GM21360 (cell line): ENCODE measurements around the gene UPK1B.
"Not testable (repeated sequence)": the region's sequence is repeated elsewhere in the genome, so short reads cannot be mapped to it uniquely, and the experiment has no call there.

Experiments
- ATAC-seq: cut with Tn5 transposase; IDR thresholded peaks from one replicate; pipeline ENCODE4 v1.9.1; 2021; ENCODE audit warnings: mild to moderate bottlenecking, moderate library complexity; ENCODE audit not compliant: unreplicated experiment

The UPK1B gene

DNA sequence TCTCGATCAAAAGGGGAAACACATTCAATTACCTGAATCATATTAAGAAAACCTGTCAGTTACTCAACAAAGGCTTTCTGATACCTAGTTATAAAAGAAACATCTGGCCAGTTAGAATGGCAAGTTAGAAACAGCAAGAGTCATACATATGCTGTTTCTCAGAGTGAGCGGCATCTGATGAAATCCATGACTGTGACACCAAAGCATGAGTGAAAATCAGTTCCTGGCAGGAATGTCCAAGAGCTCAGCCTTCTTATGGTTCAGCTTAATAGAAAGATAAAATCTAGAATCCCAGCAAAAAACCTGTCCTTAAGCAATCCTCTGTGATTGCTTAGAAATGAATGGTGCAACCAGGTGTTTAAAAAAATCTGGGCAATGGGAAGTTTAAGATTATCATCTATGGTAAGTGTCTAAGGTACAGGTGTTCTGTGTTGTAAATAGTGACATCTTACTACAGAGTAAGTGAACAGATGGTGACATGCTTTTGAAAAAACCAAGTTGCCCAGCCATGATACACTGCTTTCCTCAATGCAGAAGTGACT is 48.5 kb downstream of the UPK1B start:
- no peak for ATAC-seq

DNA sequence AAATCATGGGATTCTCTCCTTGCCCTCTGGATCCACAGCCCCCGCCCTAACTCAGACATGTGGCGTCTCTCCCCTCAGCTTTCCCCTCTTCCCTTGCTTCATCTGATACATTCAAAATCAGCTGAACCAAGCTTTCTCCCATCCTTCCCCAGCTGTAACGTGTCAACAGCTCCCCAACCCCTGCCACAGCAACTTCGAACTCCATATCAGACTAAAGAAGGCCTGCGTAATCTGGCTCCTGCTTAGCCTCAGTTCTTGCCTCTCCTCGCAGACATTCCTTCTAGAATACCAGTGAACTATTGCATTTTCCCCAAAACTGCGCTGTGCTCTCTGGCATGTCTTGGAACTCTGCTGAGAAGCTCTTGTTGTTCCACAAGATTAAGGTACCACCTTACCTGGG is 49.0 kb downstream of the UPK1B start:
- ATAC-seq: no peak

DNA sequence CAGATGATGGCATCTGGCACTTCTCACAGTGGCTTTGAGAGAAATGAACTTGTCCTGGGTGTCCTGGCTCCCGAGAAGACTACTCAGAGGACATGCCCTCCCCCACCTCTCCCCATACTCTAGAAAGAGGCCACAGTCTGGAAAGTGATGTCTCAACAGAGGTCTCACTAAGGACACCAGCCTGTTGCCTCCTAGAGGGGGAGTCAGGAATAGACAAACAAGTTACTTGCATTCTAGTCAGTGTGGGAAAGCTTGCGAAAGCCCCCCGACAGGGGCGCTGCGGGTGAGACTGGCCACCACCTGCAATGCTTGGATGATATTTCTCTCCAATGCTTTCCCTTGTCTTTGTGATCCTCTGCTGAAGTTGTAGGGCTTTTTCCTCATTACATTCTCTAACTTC is 50.1 kb downstream of the UPK1B start:
- ATAC-seq: no peak

DNA sequence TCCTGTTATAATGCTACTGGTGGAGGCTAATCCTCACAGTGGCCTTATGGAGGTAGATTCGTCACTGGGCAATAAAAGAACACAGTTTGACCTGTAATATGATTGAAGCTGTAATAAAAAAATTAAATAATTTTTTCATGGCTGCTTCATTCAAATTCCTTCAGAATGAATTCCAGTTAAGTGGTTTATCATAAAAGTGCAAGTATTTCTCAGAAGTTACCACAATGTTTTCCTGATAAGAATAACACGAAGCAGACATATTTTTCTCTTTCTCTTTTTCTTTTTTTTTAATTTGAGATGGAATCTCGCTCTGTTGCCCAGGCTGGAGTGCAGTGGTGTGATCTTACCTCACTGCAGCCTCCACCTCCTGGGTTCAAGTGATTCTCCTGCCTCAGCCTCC is 51.7 kb downstream of the UPK1B start:
- no peak for ATAC-seq

DNA sequence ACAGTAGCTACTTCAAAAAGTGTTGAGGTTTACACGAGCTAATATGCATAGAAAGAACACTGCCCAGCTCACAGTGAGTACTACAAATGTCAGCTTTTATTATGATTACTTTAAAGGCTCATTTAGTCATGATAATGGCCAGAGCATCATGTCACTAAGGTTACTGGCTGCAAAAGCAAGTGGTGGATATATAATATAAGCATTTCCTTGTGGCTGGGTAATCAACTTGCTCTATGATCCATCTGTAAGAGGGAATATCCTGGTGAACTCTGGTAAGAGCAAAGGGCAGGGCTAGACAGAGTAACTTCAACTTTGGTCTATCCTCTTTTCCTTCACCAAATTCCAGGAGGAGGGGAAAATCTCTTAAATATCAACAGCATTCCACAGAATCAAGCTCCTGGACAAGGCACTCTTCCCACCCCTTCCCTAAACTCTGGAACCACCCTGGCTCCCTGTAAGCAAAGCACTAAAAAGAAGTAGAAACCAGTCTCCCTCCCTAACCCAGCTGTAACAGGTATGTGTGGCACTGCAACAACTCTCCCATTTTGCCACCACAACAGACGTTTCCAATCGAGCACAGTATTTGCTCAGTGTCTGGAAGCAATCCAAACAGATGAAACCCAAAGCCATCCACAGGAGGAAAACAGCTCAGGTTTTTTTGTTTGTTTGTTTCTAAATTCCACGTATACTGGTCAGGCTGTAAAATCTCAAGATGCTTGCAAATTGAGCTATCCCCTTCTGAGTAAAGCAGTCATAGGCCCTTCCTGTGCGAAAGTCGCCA is 53.9 kb downstream of the UPK1B start:
- no peak for ATAC-seq

DNA sequence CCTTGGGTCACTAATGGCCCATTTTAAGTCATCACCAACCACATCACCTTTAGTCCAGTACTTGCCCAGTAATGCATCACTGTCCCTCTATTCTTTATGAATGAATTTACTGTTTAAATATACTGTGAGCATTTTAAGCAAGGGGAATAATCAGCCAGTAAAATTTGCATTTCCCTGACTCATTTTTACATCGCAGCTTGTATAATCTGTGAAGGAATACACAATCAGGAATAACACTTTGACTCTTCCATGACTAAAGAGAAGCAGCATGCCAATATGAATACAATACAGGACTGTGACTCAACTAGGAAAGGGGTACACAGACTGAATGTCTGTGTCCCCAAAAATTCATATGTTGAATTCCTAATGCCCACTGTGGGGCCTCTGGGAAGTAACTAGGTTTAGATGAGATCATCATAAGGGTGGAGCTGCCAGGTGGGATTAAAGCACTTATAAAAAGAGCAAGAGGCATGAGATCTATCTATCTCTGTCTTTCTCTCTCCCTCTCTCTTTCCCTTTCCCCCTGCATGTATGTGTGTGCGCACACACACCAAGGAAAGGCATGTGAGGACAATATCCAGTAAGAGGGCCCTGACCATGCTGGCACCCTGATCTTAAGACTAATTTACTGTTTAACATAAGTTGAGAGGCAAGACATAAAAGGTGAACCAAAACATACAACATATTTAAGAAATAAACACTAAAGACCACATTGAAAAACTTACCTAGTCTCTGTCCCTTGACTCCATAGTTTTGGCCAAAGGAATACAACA is 55.2 kb downstream of the UPK1B start:
- no peak for ATAC-seq

DNA sequence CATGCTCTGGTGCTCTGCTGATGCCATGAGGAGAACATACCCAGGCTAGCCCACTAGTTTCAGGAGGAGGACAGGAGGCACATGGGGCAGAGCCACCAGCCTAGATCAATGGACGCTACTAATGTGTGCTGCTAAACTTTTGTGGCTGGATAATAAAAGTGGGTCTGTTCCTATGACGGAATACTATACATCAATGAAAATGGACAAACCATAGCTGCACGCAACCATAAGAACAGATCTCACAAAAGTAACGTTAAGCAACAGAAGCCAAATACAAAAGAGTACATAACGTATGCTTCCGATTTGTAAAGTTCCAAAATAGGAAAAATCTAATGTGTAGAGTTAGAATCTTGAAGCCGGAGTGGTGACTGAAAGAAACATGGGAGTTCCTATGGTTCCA is 55.8 kb downstream of the UPK1B start:
- ATAC-seq: no peak

DNA sequence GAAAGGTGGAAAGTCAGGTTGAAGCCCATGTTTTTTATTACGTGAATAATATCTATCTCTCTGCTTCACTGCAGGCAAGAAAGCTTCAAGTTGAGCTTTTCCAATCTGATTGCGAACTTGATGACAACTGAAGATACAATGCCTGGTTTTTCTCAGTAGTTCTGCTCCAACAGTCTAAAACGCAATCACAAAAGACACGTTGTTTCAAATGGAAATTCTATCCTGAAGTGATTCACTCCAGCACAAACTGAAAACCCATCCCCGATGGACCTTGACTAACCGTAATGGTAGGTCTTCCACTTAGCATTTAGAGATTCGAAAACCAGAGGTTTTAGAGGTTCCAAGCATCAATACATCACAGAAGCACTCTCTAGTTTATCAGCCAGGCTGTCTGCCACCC is 56.7 kb downstream of the UPK1B start:
- no peak for ATAC-seq

DNA sequence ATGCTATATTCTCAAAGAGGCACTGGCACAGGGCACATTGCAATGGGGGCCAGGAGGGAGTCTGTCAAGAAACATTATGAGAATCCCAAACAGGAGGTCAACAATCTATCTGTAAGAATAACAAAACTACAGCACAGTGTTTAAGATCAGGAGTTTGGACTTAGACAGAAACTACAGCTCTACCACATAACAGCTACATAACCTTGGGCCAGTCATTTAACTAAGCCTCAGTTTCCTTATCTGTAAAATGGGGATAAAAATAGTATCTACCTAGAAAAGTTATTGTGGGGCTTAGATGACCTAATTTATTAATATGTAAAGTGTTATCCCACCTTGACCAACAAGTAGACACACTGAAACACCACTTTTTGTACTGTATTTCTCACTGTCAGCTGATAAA is 57.3 kb downstream of the UPK1B start:
- ATAC-seq: no peak

DNA sequence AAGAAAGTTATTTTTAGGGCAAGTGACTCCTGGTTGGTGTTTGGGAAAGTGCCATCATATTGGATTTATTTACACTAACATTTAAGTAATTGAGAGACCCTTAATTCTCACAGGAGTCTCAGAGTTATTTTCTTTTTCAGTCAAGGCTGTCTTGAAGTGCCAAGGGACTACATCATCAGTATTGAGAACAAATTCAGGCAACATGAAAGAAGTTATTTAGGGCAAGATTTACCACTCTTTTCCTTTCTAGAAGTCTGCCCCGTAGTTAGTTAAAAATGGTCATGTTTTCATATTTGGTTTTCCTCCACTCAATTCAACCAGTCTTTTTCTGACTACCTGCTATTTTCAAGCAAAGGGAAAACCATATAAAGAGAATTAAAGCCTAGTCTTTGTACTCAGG is 61.2 kb downstream of the UPK1B start:
- ATAC-seq: no peak

DNA sequence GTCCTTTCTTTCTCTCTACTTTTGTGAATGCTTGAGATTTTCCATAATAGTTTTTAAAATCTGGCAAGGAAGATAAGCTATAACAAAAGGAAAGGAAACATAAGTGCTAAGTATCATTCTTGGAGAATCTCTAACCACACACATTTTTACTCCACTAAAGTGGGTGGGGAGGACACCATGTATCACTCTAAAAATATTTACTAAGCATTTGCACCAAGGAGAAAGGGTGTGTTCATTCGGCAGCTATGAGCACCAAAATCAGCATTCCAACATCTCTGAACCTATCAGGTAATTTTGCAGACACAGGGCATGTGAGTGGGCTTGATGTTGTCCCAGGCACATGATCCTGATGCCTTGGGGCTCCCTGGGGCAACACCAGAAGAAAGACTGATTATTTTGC is 61.8 kb downstream of the UPK1B start:
- no peak for ATAC-seq

DNA sequence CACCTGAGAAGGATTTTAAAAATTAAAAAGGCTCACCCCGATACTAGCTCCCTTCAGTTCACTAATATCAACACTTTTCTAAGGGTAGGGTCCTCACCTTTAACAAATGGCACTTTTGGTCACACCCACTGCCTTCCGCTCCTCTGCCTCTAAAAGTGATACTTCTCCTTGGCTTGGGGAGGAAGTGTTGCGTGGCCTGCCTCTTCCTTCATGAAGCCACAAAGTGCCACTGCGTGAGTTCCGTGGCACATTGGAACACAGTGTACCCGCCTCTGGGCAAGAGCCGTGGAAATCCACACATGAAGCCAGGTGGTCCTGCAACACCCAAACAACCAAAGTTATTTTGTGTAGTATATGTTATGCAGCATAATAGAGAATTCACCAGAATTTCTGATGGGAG is 63.4 kb downstream of the UPK1B start:
- ATAC-seq: no peak

DNA sequence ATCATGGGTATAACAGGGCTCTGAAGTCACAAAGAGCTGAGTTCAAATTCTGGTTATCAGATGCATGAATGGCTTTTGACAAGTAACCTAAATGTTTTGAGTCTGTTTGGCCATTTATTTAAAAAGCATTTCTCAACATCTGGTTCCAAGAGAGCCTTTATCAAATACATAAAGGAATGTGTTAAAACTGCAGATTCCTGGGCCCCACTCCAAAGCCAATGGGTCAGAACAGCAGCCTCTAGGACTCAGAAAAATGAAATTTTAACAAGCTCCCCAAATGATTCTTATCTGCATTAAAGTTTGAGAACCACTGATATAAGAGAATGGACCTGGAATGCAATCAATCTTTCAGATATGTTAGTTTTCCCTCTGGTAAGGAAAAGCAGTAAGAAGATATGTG is 63.9 kb downstream of the UPK1B start:
- no peak for ATAC-seq

DNA sequence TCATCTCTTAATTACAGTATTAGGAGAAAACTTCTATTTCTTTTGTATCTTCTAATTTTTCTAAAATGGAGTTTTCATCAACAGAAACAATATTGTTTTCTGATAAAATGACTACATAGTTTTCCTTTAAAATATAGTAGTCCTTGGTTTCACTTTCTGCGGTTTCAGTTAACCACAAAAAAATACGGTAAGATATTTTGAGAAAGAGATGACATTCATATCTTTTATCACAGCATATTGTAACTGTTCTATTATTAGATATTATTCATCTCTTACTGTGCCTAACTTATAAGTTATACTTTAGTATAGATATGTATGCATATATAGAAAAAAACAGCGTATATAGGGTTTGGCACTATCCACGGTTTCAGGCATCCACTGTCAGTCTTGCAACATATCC is 65.0 kb downstream of the UPK1B start:
- ATAC-seq: no peak

DNA sequence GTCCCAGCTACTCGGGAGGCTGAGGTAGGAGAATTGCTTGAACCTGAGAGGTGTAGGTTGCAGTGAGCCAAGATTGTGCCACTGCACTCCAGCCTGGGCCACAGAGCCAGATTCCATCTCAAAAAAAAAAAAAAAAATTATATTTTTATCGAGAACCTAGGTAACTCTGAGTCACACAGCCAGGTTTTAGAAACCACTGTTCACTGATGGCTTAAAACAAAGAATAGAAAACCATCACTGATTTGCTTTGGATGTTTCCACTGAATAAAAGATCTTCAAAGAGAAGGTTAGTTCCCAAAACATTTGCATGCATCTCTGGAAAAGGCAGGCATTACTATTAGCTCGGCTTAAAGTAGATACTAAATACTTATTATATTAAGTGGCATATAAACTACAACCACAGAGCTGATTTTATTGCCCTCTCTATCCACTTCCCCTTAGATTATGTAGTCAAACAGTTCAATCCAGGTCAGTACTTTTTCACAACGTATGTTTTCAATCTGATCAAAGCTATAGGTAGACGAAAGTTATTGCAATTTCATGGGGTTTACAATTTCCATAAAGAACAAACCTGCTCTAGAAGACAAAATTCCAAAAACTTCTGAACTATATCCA is 65.9 kb downstream of the UPK1B start:
- no peak for ATAC-seq

DNA sequence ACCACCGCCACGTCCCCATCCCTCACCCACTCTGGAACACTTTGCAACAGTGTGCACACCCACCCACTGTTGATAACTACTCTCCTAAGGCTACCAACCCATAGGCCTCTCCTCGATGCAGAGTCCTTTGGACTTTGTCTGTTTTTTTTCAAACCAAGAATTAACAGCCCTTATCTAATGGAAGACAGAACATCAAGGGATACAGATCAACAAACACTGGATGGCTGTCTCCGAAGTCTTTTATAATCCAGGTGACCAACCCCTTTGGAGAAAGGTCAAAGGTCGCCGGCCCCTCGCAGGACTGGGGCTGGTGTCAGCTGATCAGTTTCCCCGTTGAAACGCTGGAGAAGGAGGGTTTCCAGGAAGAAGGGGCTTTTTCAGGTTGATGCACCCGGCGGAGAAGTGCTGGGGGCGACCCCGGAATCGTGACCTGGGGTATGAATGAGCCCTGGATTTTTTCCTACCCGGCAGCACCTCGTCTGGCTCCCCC is 66.7 kb downstream of the UPK1B start:
- peak; percentile 14 for ATAC-seq

DNA sequence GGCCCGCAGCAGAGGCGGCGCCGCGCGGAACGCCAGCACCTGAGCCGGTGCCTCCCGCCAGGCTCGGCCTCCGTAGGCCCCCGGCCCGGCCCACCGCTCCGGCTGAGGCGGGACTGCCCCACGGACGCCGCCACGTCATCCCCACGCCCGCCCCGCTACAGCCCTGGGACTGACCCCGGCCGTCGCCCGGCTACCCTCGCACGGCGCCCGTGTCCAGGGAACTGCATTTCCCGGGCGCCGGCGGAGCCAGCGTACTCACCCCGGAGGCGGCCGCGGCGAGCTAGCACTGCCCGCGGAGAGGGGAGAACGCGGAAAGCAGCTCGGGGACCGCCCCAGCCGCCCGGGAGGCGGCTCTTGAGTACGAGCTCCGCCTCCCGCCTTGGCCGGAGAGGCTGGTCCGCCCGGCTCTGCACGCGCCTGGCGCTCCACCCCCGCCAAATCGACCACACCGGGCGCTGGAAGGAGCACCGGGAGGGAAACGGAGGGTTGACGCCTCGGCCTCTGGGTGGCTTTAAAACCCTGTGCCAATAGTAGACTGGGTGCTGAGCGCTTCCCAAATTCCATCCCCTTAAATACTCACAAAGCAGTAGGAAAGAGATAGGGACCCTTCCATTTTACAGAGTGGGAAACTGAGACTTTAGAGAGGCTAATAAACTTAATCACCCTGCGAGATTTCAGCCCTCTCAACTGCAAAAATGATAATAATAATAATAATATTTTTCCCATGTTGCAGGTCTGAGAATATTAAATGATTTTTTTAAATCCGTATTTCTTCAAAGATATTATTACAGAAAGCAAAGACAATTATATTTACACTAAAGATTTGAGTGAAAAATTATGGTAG is 67.4 kb downstream of the UPK1B start, which contains the start of gene B4GALT4:
TSS of gene B4GALT4 (minus strand) at position 288 of the 844 bp plus-strand sequence. CDS start 10,779 bp downstream, outside the sequence.
- ATAC-seq: peak; percentile 85

DNA sequence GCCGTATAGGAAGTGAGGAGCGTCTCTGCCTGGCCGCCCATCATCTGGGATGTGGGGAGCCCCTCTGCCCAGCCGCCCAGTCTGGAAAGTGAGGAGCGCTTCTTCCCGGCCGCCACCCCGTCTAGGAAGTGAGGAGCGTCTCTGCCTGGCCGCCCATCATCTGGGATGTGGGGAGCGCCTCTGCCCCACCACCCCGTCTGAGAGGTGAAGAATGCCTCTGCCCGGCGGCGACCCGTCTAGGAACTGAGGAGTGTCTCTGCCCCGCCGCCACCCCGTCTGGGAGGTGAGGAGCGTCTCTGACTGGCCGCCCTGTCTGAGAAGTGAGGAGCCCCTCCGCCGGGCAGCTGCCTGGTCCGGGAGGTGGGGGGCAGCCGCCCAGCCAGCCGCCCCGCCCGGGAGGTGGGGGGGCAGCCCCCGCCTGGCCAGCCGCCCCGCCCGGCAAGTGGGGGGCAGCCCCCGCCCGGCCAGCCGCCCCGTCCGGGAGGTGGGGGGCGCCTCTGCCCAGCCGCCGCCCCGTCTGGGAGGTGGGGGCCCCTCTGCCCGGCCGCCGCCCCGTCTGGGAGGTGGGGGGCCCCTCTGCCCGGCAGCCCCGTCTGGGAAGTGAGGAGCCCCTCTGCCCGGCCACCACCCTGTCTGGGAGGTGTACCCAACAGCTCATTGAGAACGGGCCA is 69.1 kb downstream of the UPK1B start:
- ATAC-seq: not testable (repeated sequence)

DNA sequence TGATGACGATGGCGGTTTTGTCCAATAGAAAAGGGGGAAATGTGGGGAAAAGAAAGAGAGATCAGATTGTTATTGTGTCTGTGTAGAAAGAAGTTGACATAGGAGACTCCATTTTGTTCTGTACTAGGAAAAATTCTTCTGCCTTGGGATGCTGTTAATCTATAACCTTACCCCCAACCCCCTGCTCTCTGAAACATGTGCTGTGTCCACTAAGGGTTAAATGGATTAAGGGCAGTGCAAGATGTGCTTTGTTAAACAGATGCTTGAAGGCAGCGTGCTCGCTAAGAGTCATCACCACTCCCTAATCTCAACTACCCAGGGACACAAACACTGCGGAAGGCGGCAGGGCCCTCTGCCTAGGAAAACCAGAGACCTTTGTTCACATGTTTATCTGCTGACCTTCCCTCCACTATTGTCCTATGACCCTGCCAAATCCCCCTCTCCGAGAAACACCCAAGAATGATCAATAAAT is 69.7 kb downstream of the UPK1B start:
- not testable (repeated sequence) for ATAC-seq

DNA sequence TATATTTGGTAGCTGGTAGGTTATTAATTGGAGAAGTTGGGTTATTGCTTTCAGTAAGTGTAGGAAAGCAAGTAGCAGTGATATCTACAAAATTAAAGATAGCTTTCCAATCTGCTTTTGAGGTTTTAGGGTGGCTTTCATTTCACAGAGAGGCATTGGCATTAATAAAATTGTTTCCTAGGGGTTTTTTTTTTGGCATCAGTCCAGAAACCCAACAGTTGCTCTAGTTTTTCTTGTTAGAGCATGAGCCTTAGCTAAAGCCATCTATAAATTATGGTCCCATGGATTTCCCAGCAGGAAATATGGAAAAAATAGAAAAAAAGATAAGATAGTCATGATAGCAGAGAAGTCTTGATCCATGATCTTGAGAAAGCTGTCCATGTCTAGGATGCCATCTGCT is 70.3 kb downstream of the UPK1B start:
- ATAC-seq: no peak
